Cardiac muscle cell (in vitro differentiated cells and primary cell): Measurements from ENCODE around the gene OBSCN. TPM values are rescaled to one million over a fixed set of nuclear protein-coding genes. Genes with fewer than 3 reads are reported as not detected.

Source experiments
- DNase-seq, 2 donors: peaks; one replicate each; pipeline versions ENCODE4 v3.0.0 to v3.0.0-alpha.2; 2010 to 2017; ENCODE audit warnings: low read depth in 1 of 2, low spot score in 1 of 2
- H3K27ac ChIP-seq: fragments of 200-600 bp; sonication (generic); 2 replicates; pipeline ENCODE4 v1.5.1; 2016
- H3K27me3 ChIP-seq: fragments of 200-600 bp; sonication (generic); 2 replicates; pipeline ENCODE4 v1.6.0; 2016; ENCODE audit warnings: control low read depth
- H3K36me3 ChIP-seq: fragments of 200-600 bp; sonication (generic); 2 replicates; pipeline ENCODE4 v1.5.1; 2016; ENCODE audit warnings: control low read depth
- H3K4me1 ChIP-seq: fragments of 200-600 bp; sonication (generic); 2 replicates; pipeline ENCODE4 v1.8.1; 2017; ENCODE audit warnings: low read depth, mild to moderate bottlenecking, mixed run types
- H3K4me3 ChIP-seq: fragments of 200-600 bp; sonication (generic); 2 replicates; pipeline ENCODE4 v1.5.1; 2016; ENCODE audit warnings: mild to moderate bottlenecking
- H3K9me3 ChIP-seq: fragments of 200-600 bp; sonication (generic); 2 replicates; pipeline ENCODE4 v1.5.1; 2017; ENCODE audit warnings: low read depth, mild to moderate bottlenecking, control low read depth
- CTCF ChIP-seq: IDR thresholded peaks from 2 replicates; pipeline ENCODE4 v1.5.1; 2012; ENCODE audit warnings: low read depth, mild to moderate bottlenecking, low read length
- polyA plus RNA-seq: library from polyadenylated mRNA; unstranded; fragments of >200 nt; fragmentation: Nextera tagmentation; extraction: Ambion mirVana; gene quantifications from 2 replicates; pipeline ENCODE4 v1.2.1, GENCODE V29; 2016
- total RNA-seq: library from RNA; depleted of rRNA; stranded (reverse); fragments of >200 nt; gene quantifications from 2 replicates; pipeline ENCODE4 v1.2.3, GENCODE V29; 2016

The OBSCN gene
- total and polyA plus RNA-seq, 2 experiments from 2014 or later: 87.1 to 390 TPM

DNA sequence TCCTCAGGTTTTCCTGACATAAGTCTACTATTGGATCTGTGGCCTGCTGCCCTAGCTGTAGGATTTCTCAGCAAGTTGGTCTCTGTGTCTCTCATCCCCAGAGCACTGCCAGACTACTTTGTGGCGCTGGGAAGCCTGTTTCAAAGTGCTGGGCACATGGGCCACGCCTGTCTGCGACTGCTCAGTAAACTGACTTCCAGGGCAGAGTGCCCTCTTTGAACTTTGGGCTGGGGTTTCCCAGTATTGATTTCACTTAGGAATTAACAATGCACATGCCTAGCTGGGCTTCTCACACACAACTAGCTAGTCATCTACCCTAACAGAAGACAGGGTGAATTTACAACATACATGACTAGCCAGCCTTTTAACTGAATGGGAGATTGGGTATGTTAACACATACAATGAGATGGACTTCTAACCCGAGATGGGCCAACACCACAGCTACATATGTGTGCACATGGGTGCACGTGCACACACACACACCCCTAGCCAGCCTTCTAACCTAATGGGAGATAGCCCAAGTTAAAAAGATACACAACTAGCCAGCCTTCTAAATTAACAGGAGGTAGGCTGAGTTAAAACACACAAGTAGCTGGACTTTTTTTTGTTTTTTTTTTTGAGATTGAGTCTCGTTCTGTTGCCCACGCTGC lies 215.7 kb downstream of the OBSCN start:
- Histone ChIP-seq H3K4me1 (no peaks in the 10 kb centered on the region), H3K9me3 (no peaks in the 10 kb centered on the region), H3K27ac (no peak overlapping the region), H3K27me3 (no peaks in the 10 kb centered on the region), H3K4me3 (no peak overlapping the region), H3K36me3 (no peaks in the 10 kb centered on the region)
- no peak for TF ChIP-seq CTCF
- DNase-seq: no peak

DNA sequence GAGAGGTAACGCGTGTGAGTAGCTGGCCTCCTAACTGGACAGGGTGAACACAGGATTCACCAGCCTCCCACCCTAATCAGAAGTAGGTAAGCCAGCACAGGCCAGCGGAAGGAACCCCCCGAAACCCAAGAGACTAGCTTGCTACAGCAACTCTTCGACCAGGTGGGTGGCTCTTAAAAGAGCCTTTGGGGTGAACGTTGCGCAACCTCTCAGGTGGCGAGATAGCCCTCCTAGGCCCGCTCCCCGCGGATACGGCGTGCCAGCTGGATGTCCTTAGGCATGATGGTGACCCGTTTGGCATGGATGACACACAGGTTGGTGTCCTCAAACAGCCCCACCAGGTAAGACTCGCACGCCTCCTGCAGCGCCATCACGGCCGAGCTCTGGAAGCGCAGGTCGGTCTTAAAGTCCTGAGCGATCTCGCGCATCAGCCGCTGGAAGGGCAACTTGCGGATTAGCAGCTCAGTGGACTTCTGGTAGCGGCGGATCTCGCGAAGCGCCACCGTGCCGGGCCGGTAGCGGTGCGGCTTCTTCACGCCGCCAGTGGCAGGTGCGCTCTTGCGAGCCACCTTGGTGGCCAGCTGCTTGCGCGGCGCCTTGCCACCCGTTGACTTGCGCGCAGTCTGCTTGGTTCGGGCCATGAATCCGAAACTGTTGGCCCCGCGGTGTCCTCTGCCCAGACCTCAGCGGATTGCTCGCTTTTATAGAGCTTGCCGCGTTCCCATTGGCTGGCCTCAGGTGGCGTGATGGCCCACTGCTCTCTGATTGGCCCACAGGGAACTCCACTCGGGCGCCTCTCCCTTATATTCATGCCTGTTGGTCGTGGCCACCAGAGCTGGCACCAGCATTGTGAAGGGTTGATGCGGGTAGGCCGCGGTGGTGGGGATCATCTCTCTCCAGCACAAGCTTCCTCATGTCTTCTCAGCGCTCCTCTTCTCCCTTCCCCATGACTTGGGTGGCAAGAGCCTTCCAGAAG lies 217.1 kb downstream of the OBSCN start:
- H3K27me3 ChIP-seq: no peaks in the 10 kb centered on the region
- TF ChIP-seq CTCF: no peak
- no peak for DNase-seq

GRCh38 chr1:228426518-228427175 lies 218.8 kb downstream of the OBSCN start:
- no peak for TF ChIP-seq CTCF
- H3K9me3 ChIP-seq: no peaks in the 10 kb centered on the region
- H3K4me1 ChIP-seq: no peaks in the 10 kb centered on the region
- no peaks in the 10 kb centered on the region for H3K27me3 ChIP-seq
- no peaks in the 10 kb centered on the region for H3K36me3 ChIP-seq
- no peak for DNase-seq
- no peak overlapping the region for H3K4me3 ChIP-seq
- no peak overlapping the region for H3K27ac ChIP-seq

More for the DNA sequence above, 217.1 kb downstream of the OBSCN start:
- Histone ChIP-seq H3K36me3 (no peaks in the 10 kb centered on the region), H3K9me3 (no peaks in the 10 kb centered on the region), H3K4me3 (no peak overlapping the region), H3K27ac (no peak overlapping the region), H3K4me1 (no peaks in the 10 kb centered on the region)

DNA sequence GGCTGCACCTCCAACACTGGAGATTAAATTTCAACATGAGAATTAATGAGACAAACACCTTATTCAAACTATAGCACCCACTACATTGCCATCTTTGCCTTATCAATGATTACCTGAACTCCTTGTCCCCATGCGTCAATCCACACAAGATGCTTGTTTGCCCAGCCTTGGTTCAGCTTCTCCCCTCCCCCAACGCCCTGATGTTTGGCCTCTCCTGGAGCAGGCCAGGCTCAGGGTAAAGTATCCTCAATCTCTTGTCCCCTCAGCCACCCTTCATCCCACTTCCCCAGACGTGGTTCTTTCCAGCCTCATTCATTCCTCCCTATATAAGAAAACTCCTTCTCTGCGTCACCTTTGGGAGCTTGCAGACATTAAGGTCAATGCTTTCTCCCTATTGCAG lies 220.6 kb downstream of the OBSCN start:
- no peaks in the 10 kb centered on the region for H3K9me3 ChIP-seq
- H3K4me1 ChIP-seq: peaks cover 4% of the 10 kb centered on the region
- no peak overlapping the region for H3K27ac ChIP-seq
- no peak for DNase-seq
- no peak for TF ChIP-seq CTCF
- H3K36me3 ChIP-seq: no peaks in the 10 kb centered on the region
- no peaks in the 10 kb centered on the region for H3K27me3 ChIP-seq
- H3K4me3 ChIP-seq: no peak overlapping the region

Other genes starting within 250 kb of the OBSCN start
- gene WNT3A, start 201.0 kb upstream of the OBSCN start, total RNA-seq: not detected in 2 replicates
- gene WNT3A, start 201.0 kb upstream of the OBSCN start, polyA plus RNA-seq: 0.12 TPM in 1 of 2 replicates, not detected in the other
- 421 and 499 TPM in 2 replicates for gene ARF1, start 125.3 kb upstream of the OBSCN start, total RNA-seq
- gene ARF1, start 125.3 kb upstream of the OBSCN start, polyA plus RNA-seq: 662 and 732 TPM in 2 replicates
- gene C1orf35, start 104.7 kb upstream of the OBSCN start, total RNA-seq: 27.7 and 43.7 TPM in 2 replicates
- 36.2 and 37.2 TPM in 2 replicates for gene C1orf35, start 104.7 kb upstream of the OBSCN start, polyA plus RNA-seq
- gene MRPL55, start 98.7 kb upstream of the OBSCN start, total RNA-seq: 106 and 139 TPM in 2 replicates
- gene MRPL55, start 98.7 kb upstream of the OBSCN start, polyA plus RNA-seq: 144 and 193 TPM in 2 replicates
- gene GUK1, start 67.8 kb upstream of the OBSCN start, total RNA-seq: 354 and 408 TPM in 2 replicates
- 394 and 450 TPM in 2 replicates for gene GUK1, start 67.8 kb upstream of the OBSCN start, polyA plus RNA-seq
- 0.51 and 0.88 TPM in 2 replicates for gene GJC2, start 58.1 kb upstream of the OBSCN start, total RNA-seq
- gene GJC2, start 58.1 kb upstream of the OBSCN start, polyA plus RNA-seq: 0.10 and 0.13 TPM in 2 replicates
- 4.8 and 5.1 TPM in 2 replicates for gene IBA57, start 42.2 kb upstream of the OBSCN start, total RNA-seq
- gene IBA57, start 42.2 kb upstream of the OBSCN start, polyA plus RNA-seq: 6.4 and 8.3 TPM in 2 replicates
- 32.4 and 43.2 TPM in 2 replicates for gene TRIM11, start 198.8 kb downstream of the OBSCN start, total RNA-seq
- gene TRIM11, start 198.8 kb downstream of the OBSCN start, polyA plus RNA-seq: 16.4 and 18.5 TPM in 2 replicates
- 6.7 and 17.9 TPM in 2 replicates for gene TRIM17, start 208.8 kb downstream of the OBSCN start, total RNA-seq
- 11.8 and 15.0 TPM in 2 replicates for gene TRIM17, start 208.8 kb downstream of the OBSCN start, polyA plus RNA-seq